Eye (tissue), 1 donor: ENCODE data around the gene ZNF804A.
"Not testable (repeated sequence)": the region's sequence is repeated elsewhere in the genome, so short reads cannot be mapped to it uniquely, and the experiment has no call there.

Experiments used
- DNase-seq: peaks from one replicate; pipeline ENCODE4 v3.0.0-alpha.2; 2015

ZNF804A gene

GRCh38 chr2:184728411-184728810, 130.1 kb downstream of the ZNF804A start:
- DNase-seq = no peak

DNA sequence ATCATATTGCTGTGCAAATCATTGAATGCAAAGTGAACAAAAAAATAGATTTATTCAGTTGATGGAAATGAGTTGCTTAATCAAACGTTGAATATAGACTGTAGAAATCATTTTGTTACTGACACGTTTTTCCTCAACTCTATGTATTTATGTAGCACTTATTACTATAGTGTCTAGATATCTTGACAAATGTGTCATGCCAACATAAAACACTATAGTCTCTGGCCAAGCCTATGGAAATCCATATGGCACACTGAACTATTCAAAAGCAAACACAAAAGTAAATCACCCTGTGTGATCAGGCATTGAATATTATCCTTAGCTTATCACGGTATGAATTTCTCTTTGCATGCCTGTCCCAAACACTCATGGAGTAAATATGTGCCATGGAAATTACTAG, 131.3 kb downstream of the ZNF804A start:
- no peak for DNase-seq

DNA sequence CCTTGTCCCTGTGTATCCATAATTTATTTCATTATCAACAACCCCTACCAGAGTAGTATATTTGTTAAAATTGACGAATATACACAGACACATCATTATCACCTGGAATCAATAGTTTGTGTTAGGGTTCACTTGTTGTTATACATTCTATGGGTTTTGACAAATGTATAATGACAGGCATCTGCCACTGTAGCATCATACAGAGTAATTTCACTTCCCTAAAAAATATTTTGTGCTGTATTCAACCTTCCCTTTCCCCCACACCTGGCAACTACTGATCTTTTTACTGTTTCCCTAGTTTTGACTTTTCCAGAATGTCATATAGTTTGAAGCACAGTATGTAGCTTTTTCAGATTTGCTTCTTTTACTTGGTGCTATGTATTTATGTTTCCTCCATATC, 132.0 kb downstream of the ZNF804A start:
- DNase-seq = no peak

DNA sequence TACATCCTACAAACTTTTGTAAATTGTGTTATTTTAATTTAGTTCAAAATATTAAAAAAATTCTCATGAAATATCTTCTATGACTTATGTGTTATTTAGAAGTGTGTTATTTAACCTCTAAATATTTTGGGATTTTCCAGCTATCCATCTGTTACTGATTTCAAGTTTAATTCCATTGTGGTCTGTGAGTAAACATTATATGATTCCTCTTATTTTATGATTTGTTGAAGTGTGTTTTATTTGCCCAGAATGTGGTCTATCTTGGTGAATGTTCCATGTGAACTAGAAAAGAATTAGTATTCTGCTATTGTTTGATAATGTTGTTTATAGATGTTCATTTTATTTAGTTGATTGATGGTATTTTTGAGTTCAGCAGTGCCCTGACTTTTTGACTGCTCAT, 136.0 kb downstream of the ZNF804A start:
- no peak for DNase-seq

DNA sequence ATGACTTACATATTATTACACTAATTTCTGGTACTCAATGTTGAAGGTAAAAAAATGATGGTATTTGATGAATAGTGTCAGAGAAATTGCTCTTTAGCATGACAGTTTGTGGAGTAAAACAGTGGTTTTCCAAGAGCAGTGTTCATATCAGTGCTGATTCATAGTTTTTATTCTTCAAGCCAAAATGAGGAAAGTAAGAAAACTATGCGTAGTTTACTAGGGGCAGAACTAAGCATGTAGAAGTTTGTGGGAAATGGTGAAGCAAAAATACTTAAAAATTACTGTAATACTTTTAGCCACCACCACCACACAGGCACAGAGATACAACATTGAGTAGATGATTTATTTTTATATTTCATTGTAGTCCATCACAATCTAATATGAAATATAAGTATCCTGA, 137.3 kb downstream of the ZNF804A start:
- DNase-seq = no peak

GRCh38 chr2:184743096-184743495, 144.8 kb downstream of the ZNF804A start:
- no peak for DNase-seq

DNA sequence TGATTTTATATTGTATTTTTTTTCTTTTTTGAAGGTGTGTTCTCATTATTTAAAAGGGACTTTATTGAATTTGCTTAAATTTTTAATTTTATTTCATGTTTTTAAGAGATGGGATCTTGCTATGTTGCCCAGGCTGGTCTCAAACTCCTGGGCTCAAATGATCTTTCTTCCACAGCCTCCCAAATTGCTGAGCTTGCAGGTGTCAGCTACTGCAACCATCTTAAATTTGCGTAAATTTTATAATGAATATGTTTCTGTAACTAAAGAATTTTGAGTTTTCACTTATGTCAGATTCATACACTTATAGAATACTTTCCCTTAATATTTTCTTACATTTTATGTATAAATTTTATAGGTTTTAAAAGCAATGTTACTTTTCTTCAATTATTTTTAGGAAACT, 157.8 kb downstream of the ZNF804A start:
- no peak for DNase-seq

DNA sequence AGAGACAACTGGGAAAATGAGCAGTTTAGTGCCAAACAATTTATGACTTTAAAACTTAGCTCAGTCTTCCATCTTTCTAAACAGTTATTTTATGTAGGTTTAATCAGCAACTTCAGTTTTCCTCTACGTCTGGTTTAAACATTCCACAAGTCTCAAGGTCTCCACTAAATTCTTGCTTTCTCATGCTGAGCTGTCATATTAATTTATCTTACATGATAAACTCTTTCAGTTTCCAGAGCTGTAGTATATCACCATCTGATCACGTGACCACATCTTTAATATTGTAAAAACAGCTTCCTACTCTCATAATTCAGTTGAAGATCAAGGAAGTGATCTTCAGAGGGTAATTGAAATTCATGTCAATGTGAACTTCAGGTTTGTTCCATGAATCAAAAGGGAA, 158.6 kb downstream of the ZNF804A start:
- DNase-seq = no peak

GRCh38 chr2:184759557-184760255, 161.4 kb downstream of the ZNF804A start:
- DNase-seq = not testable (repeated sequence)

DNA sequence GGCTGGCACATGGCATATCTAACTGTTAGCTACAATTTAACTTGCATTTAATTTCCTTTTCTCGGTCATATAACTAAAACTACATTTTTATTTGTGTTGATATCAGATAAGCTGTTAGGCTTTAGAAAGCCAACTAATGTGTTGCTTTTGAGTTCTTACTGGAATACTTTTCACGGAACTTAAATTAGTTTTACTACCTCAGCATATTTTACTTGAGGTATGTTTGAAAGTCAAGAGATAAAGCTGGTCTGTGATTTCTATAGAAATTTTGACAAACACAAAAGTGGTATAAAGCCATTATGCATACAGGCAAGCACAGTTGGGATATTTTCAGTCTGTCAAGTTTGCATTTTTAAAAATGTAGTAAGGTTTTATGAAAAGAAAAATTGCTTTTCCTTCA, 162.6 kb downstream of the ZNF804A start:
- no peak for DNase-seq

GRCh38 chr2:184765112-184765895, 167.0 kb downstream of the ZNF804A start:
- DNase-seq = no peak

DNA sequence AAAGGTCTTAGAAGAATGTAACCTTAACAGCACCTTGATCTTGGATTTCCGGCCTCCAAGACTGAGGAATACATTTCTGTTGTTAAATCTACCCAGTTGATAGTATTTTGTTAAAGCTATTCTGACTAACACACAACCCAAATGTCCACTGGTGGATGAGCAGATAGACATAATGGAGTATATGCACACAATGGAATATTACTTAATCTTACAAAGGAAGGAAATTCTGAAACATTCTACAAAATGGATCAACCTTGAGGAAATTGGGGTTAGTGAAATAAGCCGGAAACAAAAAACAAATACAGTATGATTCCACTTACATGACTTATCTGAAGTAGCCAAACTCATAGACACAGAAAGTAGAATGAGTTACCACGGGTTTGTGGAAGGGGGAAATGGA, 168.7 kb downstream of the ZNF804A start:
- DNase-seq = no peak

DNA sequence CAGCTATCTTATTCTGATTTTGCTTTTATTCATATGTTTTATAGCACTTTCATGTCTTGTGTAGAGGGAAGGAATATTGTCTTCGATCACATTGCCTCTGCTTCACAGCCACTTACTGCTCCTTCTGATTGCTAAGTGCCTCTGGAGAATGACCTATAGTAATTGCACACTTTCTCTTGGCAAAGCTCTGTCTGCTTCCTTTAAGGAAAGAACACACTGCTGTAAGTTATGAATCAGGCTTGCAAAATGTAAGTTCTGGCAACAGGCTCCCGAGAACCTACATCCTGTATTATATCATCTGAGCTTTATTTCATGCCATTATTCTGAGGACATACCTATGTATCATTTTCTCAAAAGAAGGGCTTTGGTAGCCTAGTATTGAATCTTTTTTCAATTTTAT, 170.7 kb downstream of the ZNF804A start:
- DNase-seq = no peak

DNA sequence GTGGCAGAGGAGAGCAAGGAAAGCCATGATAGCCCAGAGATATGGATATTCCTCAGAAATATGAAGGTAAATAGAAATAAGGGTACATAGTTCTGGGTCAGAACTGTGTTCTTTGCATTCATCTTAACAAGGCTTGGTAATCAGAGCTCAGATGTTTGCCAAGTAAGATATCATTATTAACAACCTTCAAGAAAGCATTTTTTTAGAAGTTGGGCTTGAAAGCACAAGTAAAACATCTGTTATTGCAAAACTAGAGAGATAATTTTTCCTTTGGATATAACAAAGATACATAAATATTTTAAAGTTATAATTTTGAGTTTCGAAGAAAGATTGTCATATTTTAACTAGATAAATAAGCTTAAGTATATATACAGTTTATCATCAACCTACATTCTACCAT, 171.4 kb downstream of the ZNF804A start:
- DNase-seq = no peak

DNA sequence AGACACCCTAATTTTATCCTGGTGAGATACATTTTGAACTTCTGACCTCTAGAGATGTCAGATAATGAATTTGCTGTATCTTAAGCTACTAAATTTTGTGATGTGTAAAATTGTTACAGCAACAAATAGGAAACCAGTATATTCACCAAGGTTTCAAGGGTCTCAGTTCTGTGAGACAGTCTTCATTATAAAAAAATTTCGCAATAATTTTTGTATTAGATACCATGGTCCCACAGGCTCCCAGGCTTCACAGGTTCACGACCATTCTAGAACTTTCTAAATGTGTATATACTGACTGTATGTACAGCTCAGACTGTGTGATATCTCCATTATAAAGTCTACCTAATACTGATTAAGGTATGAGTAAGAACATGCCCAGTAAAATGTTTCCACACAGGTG, 181.4 kb downstream of the ZNF804A start:
- DNase-seq = no peak

DNA sequence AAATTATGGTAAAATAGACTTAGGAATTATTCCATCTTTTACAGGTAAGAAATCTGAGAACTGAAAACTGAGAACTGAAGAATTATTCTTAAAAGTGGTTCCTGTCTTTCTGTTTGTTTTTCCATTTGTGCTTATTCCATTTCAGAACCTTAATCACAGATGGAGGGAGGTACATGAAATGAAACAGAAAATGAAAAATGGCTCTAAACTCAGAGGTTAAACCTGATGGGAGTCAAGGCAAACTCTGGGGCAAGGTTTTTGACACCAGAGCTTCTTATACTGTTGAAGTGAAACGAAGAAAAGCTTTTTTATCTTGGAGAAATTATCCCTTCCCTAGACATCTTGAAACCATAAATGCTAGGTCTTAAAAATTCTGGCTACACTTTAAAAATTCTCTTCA, 182.1 kb downstream of the ZNF804A start:
- DNase-seq = no peak

- no peak for DNase-seq
Measured at GRCh38 chr2:184780944-184781343, 182.6 kb downstream of the ZNF804A start.

DNA sequence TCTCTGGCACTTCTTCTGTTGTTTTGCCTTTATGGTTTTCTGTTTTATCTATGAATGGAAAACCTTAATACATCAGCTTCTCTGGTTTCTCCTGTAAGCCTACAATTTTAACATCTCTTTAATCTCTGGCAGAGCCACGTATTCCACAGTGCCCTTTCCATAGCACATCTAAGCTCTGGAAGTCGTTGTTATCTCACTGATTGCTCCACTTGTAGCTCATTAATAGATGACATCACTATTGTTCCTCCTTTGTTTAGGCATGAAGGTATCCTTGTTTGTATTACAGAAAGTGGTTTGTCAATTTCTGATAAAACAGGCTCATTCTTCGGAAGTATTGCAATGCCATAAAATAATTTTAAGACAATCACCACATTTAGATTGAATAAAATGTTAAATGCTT, 185.2 kb downstream of the ZNF804A start:
- DNase-seq = no peak

GRCh38 chr2:184793176-184793575, 194.8 kb downstream of the ZNF804A start:
- DNase-seq = no peak

GRCh38 chr2:184799379-184799778, 201.1 kb downstream of the ZNF804A start:
- DNase-seq = no peak

GRCh38 chr2:184814421-184814820, 216.1 kb downstream of the ZNF804A start:
- no peak for DNase-seq

- peak; percentile 22 for DNase-seq
Measured at GRCh38 chr2:184815824-184816223, 217.5 kb downstream of the ZNF804A start.

GRCh38 chr2:184824597-184824996, 226.3 kb downstream of the ZNF804A start:
- DNase-seq = no peak

DNA sequence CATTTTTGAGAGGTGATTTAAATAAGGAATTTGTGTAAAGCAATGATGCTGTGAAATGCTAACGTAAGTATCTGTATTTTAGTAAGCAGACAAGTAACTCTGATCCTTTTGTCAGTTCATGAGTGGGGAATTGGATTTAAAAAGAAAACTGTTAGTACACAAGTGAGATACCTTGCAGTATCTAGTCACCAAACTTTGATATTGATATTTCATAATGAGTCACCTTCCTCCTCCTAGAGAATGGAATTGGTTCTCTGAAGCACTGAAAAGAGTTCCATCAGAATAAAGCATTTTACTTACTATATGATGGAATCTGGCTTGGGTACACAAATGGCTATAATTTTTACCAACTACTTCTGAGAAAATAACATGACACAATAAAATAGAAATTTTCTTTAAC, 232.2 kb downstream of the ZNF804A start:
- no peak for DNase-seq
